GM10248 (cell line): ENCODE results near the gene FHOD3.

Experiments used
- CTCF ChIA-PET: fragments of 300-600 bp; sonication (Branson Sonifier 250); formaldehyde crosslinking; extraction: SDS; loops from one replicate; lab custom pipeline; 2021; ENCODE audit warnings: antibody characterized with exemption; lab: Yijun Ruan, JAX
- POLR2A ChIA-PET: fragments of 350-650 bp; sonication (Branson Sonifier 250); formaldehyde crosslinking; extraction: SDS; loops from one replicate; lab custom pipeline; 2020; ENCODE audit warnings: antibody characterized with exemption; lab: Yijun Ruan, JAX
- DNase-seq: peaks from one replicate; pipeline ENCODE4 v3.0.0; 2012; ENCODE audit errors: extremely low spot score
- TF ChIP-seq, protein P1 (sequence below): IDR thresholded peaks from 2 replicates; pipeline ENCODE4 v1.5.1; 2012; ENCODE audit warnings: mild to moderate bottlenecking, low read depth; ENCODE audit errors: extremely low read depth, missing control alignments, control extremely low read depth

Gene FHOD3

DNA sequence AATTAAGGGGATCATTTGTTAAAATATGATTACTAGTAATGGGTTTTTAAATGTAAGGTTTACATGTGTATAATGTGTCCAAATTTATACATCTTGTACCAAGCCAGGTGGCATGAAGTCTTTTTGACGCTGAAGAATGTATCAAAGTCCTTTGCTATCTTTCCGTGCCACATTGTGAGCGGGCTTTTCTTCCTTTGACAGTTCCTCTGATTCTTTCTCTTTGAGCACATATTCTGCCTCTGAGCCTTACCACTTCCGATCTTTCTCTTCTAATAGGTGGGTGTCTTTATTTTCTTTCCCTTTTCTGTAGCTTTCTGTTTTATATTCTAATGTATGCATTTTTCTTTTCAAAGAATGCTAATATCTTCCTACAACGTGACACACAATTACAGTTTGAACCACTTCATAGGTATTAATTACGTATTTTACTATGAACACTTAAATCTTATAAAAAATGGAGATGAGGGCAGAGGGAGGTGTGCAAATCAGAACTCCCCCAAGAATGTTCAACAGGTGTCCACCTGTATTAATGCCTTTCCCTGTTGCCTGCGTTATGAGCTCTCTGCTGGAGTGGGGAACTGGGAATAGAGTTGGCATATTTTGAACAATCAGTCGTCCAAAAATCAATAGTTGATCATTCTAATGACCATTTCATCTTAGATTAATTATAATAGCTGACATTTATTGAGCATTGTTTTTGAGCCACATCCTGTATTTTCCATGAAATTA lies 355.8 kb downstream of the FHOD3 start:
- ChIA-PET POLR2A (no interaction called here), CTCF (interaction anchor here (2.7 kb wide), 1 partner anchor 34 kb away, joined by 15 read pairs; no protein-coding TSS in a partner anchor)
- DNase-seq = no peak

DNA sequence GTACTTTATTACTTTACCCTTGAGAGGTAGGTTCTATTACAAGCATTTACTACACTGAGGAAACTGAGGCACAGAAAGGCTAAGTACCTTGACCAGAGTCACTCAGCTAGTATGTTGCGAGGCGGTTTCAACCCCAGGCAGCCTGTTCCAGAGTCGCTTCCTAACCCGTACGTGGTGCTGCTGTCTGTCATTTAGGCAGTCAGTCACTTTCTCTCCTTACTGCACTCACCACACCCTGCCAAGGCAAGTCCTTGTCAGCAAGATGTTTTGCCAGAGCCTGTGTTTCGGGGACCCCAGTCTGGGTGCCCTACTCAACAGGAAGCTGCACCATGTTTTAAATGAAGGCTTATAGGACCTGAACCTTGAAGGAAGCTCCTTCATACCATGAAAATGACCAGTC lies 356.4 kb downstream of the FHOD3 start:
- CTCF ChIA-PET = interaction anchor here (2.7 kb wide), 1 partner anchor 34 kb away, joined by 15 read pairs; no protein-coding TSS in a partner anchor
- POLR2A ChIA-PET = no interaction called here
- DNase-seq = no peak

More for the DNA sequence above, 355.8 kb downstream of the FHOD3 start:
- TF ChIP-seq, protein P1, sequence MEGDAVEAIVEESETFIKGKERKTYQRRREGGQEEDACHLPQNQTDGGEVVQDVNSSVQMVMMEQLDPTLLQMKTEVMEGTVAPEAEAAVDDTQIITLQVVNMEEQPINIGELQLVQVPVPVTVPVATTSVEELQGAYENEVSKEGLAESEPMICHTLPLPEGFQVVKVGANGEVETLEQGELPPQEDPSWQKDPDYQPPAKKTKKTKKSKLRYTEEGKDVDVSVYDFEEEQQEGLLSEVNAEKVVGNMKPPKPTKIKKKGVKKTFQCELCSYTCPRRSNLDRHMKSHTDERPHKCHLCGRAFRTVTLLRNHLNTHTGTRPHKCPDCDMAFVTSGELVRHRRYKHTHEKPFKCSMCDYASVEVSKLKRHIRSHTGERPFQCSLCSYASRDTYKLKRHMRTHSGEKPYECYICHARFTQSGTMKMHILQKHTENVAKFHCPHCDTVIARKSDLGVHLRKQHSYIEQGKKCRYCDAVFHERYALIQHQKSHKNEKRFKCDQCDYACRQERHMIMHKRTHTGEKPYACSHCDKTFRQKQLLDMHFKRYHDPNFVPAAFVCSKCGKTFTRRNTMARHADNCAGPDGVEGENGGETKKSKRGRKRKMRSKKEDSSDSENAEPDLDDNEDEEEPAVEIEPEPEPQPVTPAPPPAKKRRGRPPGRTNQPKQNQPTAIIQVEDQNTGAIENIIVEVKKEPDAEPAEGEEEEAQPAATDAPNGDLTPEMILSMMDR = no peak

DNA sequence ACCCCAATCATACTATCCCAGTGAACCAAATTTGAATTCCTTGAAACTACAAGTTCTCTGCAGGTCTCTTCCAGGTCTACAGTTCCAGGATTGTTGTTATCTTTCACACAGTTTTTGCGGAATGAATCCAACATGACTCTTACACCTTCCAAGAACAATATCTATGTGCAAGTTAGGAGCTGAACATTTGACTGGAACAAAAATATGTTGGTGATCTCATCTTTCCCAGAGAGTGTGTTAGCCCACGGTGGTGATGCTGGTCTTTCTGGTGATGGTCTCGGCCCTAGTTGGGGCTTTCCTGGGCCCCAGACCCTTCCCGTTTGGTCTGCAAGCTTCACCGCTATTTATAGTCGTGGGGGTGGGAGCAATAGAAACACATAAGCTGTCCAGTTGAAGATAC lies 357.6 kb downstream of the FHOD3 start:
- ChIA-PET POLR2A (interaction anchor here (0.7 kb wide), 1 partner anchor 40 kb away, joined by 3 read pairs; no protein-coding TSS in a partner anchor), CTCF (interaction anchor here (1.0 to 2.7 kb wide), 2 partner anchors 12 to 32 kb away, joined by 3 to 15 read pairs; no protein-coding TSS in a partner anchor)
- no peak for DNase-seq
- TF ChIP-seq, protein P1 = no peak

More for the DNA sequence above, 356.4 kb downstream of the FHOD3 start:
- TF ChIP-seq, protein P1 = no peak

DNA sequence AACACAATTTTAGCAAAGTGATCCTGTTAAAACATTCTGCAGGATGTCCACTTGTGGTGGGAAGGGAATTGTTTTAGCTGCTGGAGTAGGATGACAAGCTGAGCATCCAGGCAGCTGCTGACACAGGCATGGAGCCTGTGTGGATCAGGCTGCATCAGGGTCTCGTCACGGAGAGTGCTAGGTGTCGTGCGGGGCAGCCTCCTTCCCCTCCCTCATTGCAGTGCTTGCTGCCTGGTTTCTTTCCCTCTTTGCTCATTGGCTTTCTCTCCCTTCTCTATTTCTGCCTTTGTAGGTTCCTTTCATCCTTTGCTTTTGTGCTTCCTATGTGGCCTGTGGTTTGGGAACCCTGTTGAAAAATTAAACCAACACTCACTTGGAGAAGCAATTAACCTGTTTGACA lies 358.4 kb downstream of the FHOD3 start:
- CTCF ChIA-PET = interaction anchor here (2.7 kb wide), 1 partner anchor 32 kb away, joined by 15 read pairs; no protein-coding TSS in a partner anchor
- DNase-seq = no peak
- TF ChIP-seq, protein P1 = no peak
- POLR2A ChIA-PET = no interaction called here

DNA sequence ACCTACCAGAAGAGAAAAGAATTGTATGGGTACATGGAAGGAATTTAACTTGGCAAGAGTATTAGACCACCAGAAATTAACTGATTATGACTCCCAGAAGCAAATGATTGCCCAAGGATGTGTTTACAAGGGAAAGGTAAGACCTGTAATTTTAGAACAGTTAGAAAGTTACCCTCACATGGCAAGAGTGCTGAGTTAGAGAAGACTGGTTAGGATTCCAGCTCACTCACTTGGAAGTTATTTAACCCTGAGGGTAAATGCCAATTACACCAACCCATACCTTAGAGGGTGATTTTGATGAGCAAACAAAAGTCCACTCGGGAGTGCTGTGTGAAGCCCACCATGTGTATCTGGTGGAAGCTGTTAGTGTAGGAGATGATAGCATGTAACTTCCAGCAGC lies 361.1 kb downstream of the FHOD3 start:
- DNase-seq = no peak
- CTCF ChIA-PET = interaction anchor here (1.0 kb wide), 1 partner anchor 14 kb away, joined by 3 read pairs; no protein-coding TSS in a partner anchor
- TF ChIP-seq, protein P1 = no peak
- POLR2A ChIA-PET = no interaction called here

DNA sequence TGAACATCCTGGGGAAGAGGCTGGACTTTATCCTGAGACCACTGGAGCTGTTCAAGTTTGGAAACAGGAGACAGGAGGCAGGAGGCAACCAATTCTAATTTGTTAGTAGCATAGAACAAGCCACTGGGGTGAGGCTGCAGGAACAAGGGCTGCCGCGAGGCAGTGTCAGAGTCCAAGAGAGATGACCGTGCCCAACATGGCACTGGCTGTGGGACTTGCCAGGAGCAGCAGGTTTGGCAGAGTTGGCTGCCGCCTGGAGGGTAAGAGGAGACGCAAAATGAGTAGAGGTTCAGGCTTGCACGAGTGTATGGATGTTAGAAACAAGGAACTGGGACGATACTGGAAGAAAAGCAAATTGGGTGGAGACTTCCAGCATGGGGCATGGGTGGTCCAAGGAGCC lies 362.8 kb downstream of the FHOD3 start:
- no peak for DNase-seq
- CTCF ChIA-PET = no interaction called here
- TF ChIP-seq, protein P1 = no peak
- POLR2A ChIA-PET = no interaction called here
